ENCODE measurements around the gene CD247. TPM values are rescaled to one million over a fixed set of nuclear protein-coding genes. Genes with fewer than 3 reads are reported as not detected.

CD247 gene
- total RNA-seq, 1 experiment from 2014 or later, result 1.1 TPM

- no peak overlapping the region for H3K4me3 ChIP-seq
- H3K36me3 ChIP-seq, result no peaks in the 10 kb centered on the region
- H3K27me3 ChIP-seq, result no peaks in the 10 kb centered on the region
- peaks cover 32% of the 10 kb centered on the region for H3K4me1 ChIP-seq
- no peak for DNase-seq
- H3K9me3 ChIP-seq (replicated peaks), result no peaks in the 10 kb centered on the region
- no peak overlapping the region for H3K27ac ChIP-seq
These were observed 9.9 kb upstream of the CD247 start for GRCh38 chr1:167528057-167528728.

GRCh38 chr1:167526667-167527383 lies 8.5 kb upstream of the CD247 start:
- H3K4me1 ChIP-seq, result peaks cover 26% of the 10 kb centered on the region
- no peak overlapping the region; the same call in 1 of the 2 replicates for H3K27ac ChIP-seq
- peak; percentile 74 to 84 for DNase-seq
- H3K9me3 ChIP-seq (replicated peaks), result no peaks in the 10 kb centered on the region; the same call in 1 of the 2 replicates
- H3K36me3 ChIP-seq, result no peaks in the 10 kb centered on the region
- no peak overlapping the region for H3K4me3 ChIP-seq
- H3K27me3 ChIP-seq, result no peaks in the 10 kb centered on the region

- H3K4me1 ChIP-seq, result peaks cover 15% of the 10 kb centered on the region
- H3K4me3 ChIP-seq, result no peak overlapping the region
- DNase-seq, result peak in 1 of 2 experiments; percentile 28
- no peak overlapping the region for H3K27ac ChIP-seq
- H3K36me3 ChIP-seq, result no peaks in the 10 kb centered on the region
- H3K9me3 ChIP-seq (replicated peaks), result no peaks in the 10 kb centered on the region; the same call in 1 of the 2 replicates
- H3K27me3 ChIP-seq, result no peaks in the 10 kb centered on the region
These were observed 6.3 kb upstream of the CD247 start for GRCh38 chr1:167524651-167525050.

GRCh38 chr1:167522246-167522645 lies 3.9 kb upstream of the CD247 start:
- Histone ChIP-seq H3K27ac (no peak overlapping the region), H3K4me1 (peaks cover 14% of the 10 kb centered on the region), H3K9me3 (replicated peaks) (no peaks in the 10 kb centered on the region; the same call in 1 of the 2 replicates), H3K27me3 (no peaks in the 10 kb centered on the region), H3K4me3 (no peak overlapping the region), H3K36me3 (no peaks in the 10 kb centered on the region)
- DNase-seq, result no peak

- H3K4me3 ChIP-seq, result no peak overlapping the region
- peaks cover 13% of the 10 kb centered on the region for H3K4me1 ChIP-seq
- no peak overlapping the region for H3K27ac ChIP-seq
These were observed 2.4 kb upstream of the CD247 start for GRCh38 chr1:167520711-167521206.

GRCh38 chr1:167517535-167518330 lies 596 bp downstream of the CD247 start:
- no peak overlapping the region for H3K4me3 ChIP-seq
- DNase-seq, result no peak
- H3K36me3 ChIP-seq, result no peaks in the 10 kb centered on the region

More at GRCh38 chr1:167520711-167521206, 2.4 kb upstream of the CD247 start:
- Histone ChIP-seq H3K27me3 (no peaks in the 10 kb centered on the region), H3K36me3 (no peaks in the 10 kb centered on the region), H3K9me3 (replicated peaks) (no peaks in the 10 kb centered on the region; the same call in 1 of the 2 replicates)
- no peak for DNase-seq

GRCh38 chr1:167516404-167517388 lies 1.6 kb downstream of the CD247 start:
- no peaks in the 10 kb centered on the region for H3K36me3 ChIP-seq
- peak overlapping the region; percentile 19 for H3K27ac ChIP-seq
- DNase-seq, result peak; percentile 54 to 76
- H3K4me1 ChIP-seq, result peaks cover 13% of the 10 kb centered on the region
- no peaks in the 10 kb centered on the region for H3K9me3 ChIP-seq (replicated peaks)
- no peaks in the 10 kb centered on the region for H3K27me3 ChIP-seq
- H3K4me3 ChIP-seq, result no peak overlapping the region

More at GRCh38 chr1:167517535-167518330, 596 bp downstream of the CD247 start:
- H3K27me3 ChIP-seq, result no peaks in the 10 kb centered on the region
- 0 out of 2 replicates have a peak overlapping the region, but pooled peaks have one; percentile 19 for H3K27ac ChIP-seq
- peaks cover 13% of the 10 kb centered on the region for H3K4me1 ChIP-seq
- H3K9me3 ChIP-seq (replicated peaks), result no peaks in the 10 kb centered on the region; the same call in 1 of the 2 replicates

- Histone ChIP-seq H3K4me1 (peaks cover 13% of the 10 kb centered on the region), H3K9me3 (replicated peaks) (no peaks in the 10 kb centered on the region)
- no peak for DNase-seq
These were observed 2.4 kb downstream of the CD247 start for GRCh38 chr1:167515893-167516321.

GRCh38 chr1:167515461-167515860 lies 2.9 kb downstream of the CD247 start:
- H3K36me3 ChIP-seq, result no peaks in the 10 kb centered on the region
- no peak overlapping the region for H3K4me3 ChIP-seq
- no peak for DNase-seq
- H3K9me3 ChIP-seq (replicated peaks), result no peaks in the 10 kb centered on the region
- H3K4me1 ChIP-seq, result peaks cover 13% of the 10 kb centered on the region
- H3K27ac ChIP-seq, result no peak overlapping the region
- no peaks in the 10 kb centered on the region for H3K27me3 ChIP-seq

More at GRCh38 chr1:167515893-167516321, 2.4 kb downstream of the CD247 start:
- Histone ChIP-seq H3K36me3 (no peaks in the 10 kb centered on the region), H3K27me3 (no peaks in the 10 kb centered on the region), H3K4me3 (no peak overlapping the region), H3K27ac (no peak overlapping the region)

GRCh38 chr1:167514288-167514687 lies 4.0 kb downstream of the CD247 start:
- Histone ChIP-seq H3K36me3 (no peaks in the 10 kb centered on the region), H3K4me3 (no peak overlapping the region), H3K4me1 (peaks cover 13% of the 10 kb centered on the region), H3K27me3 (no peaks in the 10 kb centered on the region), H3K27ac (no peak overlapping the region), H3K9me3 (replicated peaks) (no peaks in the 10 kb centered on the region)
- no peak for DNase-seq

GRCh38 chr1:167512046-167512654 lies 6.2 kb downstream of the CD247 start:
- no peak overlapping the region for H3K27ac ChIP-seq
- H3K27me3 ChIP-seq, result no peaks in the 10 kb centered on the region
- peaks cover 8% of the 10 kb centered on the region for H3K4me1 ChIP-seq
- no peak overlapping the region for H3K4me3 ChIP-seq
- no peaks in the 10 kb centered on the region for H3K9me3 ChIP-seq (replicated peaks)
- no peak for DNase-seq
- no peaks in the 10 kb centered on the region for H3K36me3 ChIP-seq

- H3K27ac ChIP-seq, result no peak overlapping the region
- no peaks in the 10 kb centered on the region for H3K36me3 ChIP-seq
- no peaks in the 10 kb centered on the region for H3K27me3 ChIP-seq
- DNase-seq, result no peak
- peaks cover 1% of the 10 kb centered on the region for H3K4me1 ChIP-seq
- no peak overlapping the region for H3K4me3 ChIP-seq
- no peaks in the 10 kb centered on the region for H3K9me3 ChIP-seq (replicated peaks)
These were observed 6.8 kb downstream of the CD247 start for GRCh38 chr1:167511374-167511986.

GRCh38 chr1:167510881-167511280 lies 7.4 kb downstream of the CD247 start:
- Histone ChIP-seq H3K4me1 (no peaks in the 10 kb centered on the region), H3K4me3 (no peak overlapping the region), H3K27ac (no peak overlapping the region), H3K9me3 (replicated peaks) (no peaks in the 10 kb centered on the region), H3K36me3 (no peaks in the 10 kb centered on the region), H3K27me3 (no peaks in the 10 kb centered on the region)
- DNase-seq, result no peak
